Measurements from ENCODE around the gene PCGF5. TPM values are rescaled to one million over a fixed set of nuclear protein-coding genes. Genes with fewer than 3 reads are reported as not detected.
"Not testable (repeated sequence)": the region's sequence is repeated elsewhere in the genome, so short reads cannot be mapped to it uniquely, and the experiment has no call there.

Gene PCGF5
- total RNA-seq, 1 experiment from 2014 or later = 49.5 TPM

DNA sequence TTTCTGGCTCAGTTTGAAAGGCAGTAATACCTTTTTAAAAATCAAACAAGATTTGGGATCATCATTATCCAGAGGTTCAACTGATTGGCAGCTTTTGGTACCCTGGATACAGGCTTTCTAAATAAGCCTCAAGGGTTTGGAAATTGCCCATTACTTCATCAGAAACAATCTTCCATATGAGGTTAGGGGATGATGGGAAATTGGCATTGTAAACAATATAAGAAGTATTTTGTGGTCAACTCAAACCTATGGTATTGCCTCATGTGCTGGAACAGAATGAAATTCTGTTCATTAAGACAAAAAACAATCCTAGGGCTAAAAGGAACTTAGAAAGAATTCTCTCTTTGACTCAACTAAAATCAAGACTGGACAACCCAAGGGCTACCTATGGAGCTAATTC is 97.1 kb downstream of the PCGF5 start:
- DNase-seq (ENCODE audit: extremely low read depth, low read depth) = no peak

DNA sequence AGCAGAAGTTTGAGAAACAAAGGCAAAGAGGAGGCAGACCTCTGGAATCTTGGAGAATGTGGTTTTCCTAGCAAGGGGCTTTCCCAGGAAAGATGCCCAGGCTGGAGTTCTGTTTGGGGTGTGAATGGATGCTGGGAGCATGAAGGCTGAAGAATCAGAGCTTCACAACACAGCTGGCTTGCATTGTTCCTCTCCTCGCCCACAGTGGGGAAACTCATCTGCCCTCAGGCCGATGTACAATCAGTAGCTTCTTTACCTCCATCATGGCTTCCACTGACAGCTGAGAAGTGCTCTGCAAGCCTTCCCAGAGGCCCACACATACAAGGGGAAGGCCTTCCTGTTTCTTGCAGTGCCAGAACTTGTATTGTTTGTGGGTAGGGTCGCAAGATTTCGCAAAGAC is 98.9 kb downstream of the PCGF5 start:
- no peak for DNase-seq (ENCODE audit: extremely low read depth, low read depth)

DNA sequence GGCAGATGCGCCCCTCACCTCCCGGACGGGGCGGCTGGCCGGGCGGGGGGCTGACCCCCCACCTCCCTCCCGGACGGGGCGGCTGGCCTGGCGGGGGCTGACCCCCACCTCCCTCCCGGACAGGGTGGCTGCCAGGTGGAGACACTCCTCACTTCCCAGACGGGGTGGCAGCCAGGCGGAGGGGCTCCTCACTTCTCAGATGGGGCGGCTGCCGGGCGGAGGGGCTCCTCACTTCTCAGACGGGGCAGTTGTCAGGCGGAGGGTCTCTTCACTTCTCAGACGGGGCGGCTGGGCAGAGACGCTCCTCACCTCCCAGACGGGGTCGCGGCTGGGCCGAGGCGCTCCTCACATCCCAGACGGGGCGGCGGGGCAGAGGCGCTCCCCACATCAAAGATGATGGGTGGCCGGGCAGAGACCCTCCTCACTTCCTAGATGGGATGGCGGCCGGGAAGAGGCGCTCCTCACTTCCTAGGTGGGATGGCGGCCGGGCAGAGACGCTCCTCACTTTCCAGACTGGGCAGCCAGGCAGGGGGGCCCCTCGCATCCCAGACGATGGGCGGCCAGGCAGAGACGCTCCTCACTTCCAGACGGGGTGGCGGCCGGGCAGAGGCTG is 102.9 kb downstream of the PCGF5 start:
- not testable (repeated sequence) for DNase-seq (ENCODE audit: extremely low read depth, low read depth)

DNA sequence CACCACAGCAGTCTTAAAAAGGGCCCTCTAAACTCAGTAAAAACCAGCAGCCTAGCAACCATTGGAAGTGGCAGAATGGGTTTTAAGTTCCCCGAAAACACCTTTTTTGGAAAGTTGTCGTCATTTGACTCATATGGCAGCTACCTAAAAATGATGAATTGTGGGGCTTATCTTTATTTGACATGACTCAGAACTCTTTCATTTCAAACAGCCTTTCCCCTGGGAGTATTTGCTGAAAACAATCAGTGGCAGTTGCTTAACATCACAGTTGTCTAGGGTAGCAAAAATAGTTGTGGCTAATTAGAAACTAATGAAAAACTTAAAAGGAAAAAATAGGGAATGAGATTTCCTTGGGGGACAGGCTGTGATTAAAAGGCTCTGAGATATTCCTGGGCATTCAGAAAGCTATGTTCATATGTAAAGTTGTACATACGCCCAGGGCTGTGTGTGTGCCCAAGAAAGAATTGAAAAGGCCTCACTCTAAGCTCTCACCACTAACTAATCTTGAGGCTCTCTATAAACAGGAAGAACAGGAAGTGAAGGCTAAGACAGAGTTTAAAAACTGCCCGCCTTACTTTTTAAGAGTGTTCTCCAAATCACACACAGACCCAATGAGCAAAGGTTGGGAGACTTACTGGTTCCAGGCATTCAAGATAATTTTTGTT is 108.0 kb downstream of the PCGF5 start:
- no peak for DNase-seq (ENCODE audit: extremely low read depth, low read depth)

Other genes with a start within 250 kb of the PCGF5 start
- gene HECTD2, start 189.7 kb downstream of the PCGF5 start, total RNA-seq (2014; rRNA removed; shearing (Covaris generic)) = 14.0 and 17.1 TPM in 2 replicates